Measurements from ENCODE around the gene SUPT3H.

Gene SUPT3H

DNA sequence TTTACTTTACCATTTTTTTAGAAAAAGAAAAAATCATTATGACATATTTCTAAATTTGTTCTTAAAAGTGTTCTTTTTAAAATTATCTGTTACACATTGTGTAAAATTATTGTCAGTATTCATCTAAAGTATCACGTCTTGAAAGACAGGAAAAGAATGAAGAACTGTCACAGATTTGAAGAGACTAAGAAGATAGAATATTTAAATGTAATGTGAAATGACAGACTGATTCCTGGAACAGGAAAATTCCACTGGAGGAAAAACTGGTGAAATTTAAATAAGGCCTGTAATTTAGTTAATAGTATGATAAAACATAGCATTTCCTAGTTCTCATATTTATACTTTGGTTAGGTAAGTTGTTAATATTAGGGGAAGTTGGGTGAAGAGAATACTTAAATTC lies 102.4 kb downstream of the SUPT3H start:
- Histone ChIP-seq H3K36me3 (ENCODE audit: control insufficient read depth, insufficient read depth, low read length) (no peaks in the 10 kb centered on the region), H3K27me3 (ENCODE audit: control insufficient read depth, insufficient read depth, low read length) (no peaks in the 10 kb centered on the region), H3K4me3 (ENCODE audit: low read depth, low read length) (no peak overlapping the region), H3K4me1 (ENCODE audit: control insufficient read depth, insufficient read depth, low read length) (no peaks in the 10 kb centered on the region), H3K9me3 (ENCODE audit: control insufficient read depth, insufficient read depth, low read length) (peaks cover 14% of the 10 kb centered on the region), H3K9ac (ENCODE audit: low read depth, low read length) (no peak overlapping the region)

DNA sequence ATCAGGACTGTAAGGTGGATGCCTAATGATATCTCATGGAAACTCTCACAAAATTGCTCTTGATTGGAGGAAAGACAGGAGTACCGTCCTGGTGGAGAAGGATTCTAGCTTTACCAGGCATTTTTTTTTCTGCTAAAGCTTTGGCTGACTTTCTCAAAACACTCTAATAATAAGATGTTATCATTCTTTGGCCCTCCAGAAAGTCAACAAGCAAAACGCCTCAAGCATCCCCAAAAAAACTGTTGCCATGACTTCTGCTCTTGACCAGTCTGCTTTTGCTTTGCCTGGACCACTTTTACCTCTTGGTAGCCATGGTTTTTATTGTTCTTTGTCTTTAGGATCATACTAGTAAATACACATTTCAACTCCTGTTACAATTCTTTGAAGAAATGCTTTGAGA lies 105.1 kb downstream of the SUPT3H start:
- H3K4me3 ChIP-seq (ENCODE audit: low read depth, low read length): no peak overlapping the region
- H3K9me3 ChIP-seq (ENCODE audit: control insufficient read depth, insufficient read depth, low read length): peaks cover 8% of the 10 kb centered on the region
- no peaks in the 10 kb centered on the region for H3K36me3 ChIP-seq (ENCODE audit: control insufficient read depth, insufficient read depth, low read length)
- H3K27me3 ChIP-seq (ENCODE audit: control insufficient read depth, insufficient read depth, low read length): no peaks in the 10 kb centered on the region
- H3K9ac ChIP-seq (ENCODE audit: low read depth, low read length): no peak overlapping the region
- H3K4me1 ChIP-seq (ENCODE audit: control insufficient read depth, insufficient read depth, low read length): no peaks in the 10 kb centered on the region

DNA sequence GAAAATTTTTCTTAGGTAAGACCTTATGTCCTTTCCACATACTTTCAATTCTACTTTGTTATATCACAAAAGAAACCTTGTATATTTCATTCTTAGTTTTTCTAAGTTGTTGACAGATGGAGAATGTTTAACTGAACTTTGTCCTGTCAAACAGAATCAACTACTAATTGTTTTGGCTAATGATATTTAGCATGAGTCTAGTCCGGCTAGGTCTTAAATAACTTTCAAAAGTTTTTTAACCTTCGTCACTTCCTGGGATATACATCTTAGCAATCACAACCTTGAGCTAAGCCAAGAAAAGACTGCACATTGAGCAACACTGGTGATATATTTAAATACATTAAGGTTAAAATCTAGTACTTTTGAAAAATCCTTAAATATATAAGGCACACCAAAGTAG lies 112.5 kb downstream of the SUPT3H start:
- Histone ChIP-seq H3K27me3 (ENCODE audit: control insufficient read depth, insufficient read depth, low read length) (no peaks in the 10 kb centered on the region), H3K36me3 (ENCODE audit: control insufficient read depth, insufficient read depth, low read length) (no peaks in the 10 kb centered on the region), H3K9ac (ENCODE audit: low read depth, low read length) (no peak overlapping the region), H3K9me3 (ENCODE audit: control insufficient read depth, insufficient read depth, low read length) (no peaks in the 10 kb centered on the region), H3K4me3 (ENCODE audit: low read depth, low read length) (no peak overlapping the region), H3K4me1 (ENCODE audit: control insufficient read depth, insufficient read depth, low read length) (no peaks in the 10 kb centered on the region)

DNA sequence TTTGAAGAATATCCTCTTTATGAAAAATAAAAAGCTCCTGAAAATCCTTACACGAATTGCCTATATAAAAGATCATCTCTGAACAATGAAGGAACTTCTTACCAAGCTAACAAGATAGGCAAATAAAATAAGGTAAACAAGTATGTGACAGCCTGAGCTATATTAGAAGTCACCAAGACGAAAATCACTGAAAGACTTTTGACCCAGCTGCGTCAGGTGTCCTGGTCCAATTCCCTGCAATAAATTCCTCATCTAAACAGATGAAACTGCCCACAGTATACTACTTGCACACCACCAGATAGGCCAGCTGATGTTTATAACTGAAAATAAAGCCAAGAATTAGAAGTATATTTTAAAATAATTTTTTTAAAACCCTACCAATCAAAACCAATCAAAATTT lies 117.0 kb downstream of the SUPT3H start:
- Histone ChIP-seq H3K36me3 (ENCODE audit: control insufficient read depth, insufficient read depth, low read length) (no peaks in the 10 kb centered on the region), H3K9me3 (ENCODE audit: control insufficient read depth, insufficient read depth, low read length) (no peaks in the 10 kb centered on the region), H3K4me3 (ENCODE audit: low read depth, low read length) (no peak overlapping the region), H3K27me3 (ENCODE audit: control insufficient read depth, insufficient read depth, low read length) (no peaks in the 10 kb centered on the region), H3K4me1 (ENCODE audit: control insufficient read depth, insufficient read depth, low read length) (no peaks in the 10 kb centered on the region), H3K9ac (ENCODE audit: low read depth, low read length) (no peak overlapping the region)

GRCh38 chr6:45256697-45257695 lies 120.7 kb downstream of the SUPT3H start:
- H3K36me3 ChIP-seq (ENCODE audit: control insufficient read depth, insufficient read depth, low read length): no peaks in the 10 kb centered on the region
- H3K27me3 ChIP-seq (ENCODE audit: control insufficient read depth, insufficient read depth, low read length): no peaks in the 10 kb centered on the region
- H3K9ac ChIP-seq (ENCODE audit: low read depth, low read length): no peak overlapping the region
- no peaks in the 10 kb centered on the region for H3K9me3 ChIP-seq (ENCODE audit: control insufficient read depth, insufficient read depth, low read length)
- no peaks in the 10 kb centered on the region for H3K4me1 ChIP-seq (ENCODE audit: control insufficient read depth, insufficient read depth, low read length)
- no peak overlapping the region for H3K4me3 ChIP-seq (ENCODE audit: low read depth, low read length)

GRCh38 chr6:45255434-45255833 lies 122.3 kb downstream of the SUPT3H start:
- Histone ChIP-seq H3K36me3 (ENCODE audit: control insufficient read depth, insufficient read depth, low read length) (no peaks in the 10 kb centered on the region), H3K9ac (ENCODE audit: low read depth, low read length) (no peak overlapping the region), H3K4me3 (ENCODE audit: low read depth, low read length) (no peak overlapping the region), H3K4me1 (ENCODE audit: control insufficient read depth, insufficient read depth, low read length) (no peaks in the 10 kb centered on the region), H3K27me3 (ENCODE audit: control insufficient read depth, insufficient read depth, low read length) (no peaks in the 10 kb centered on the region), H3K9me3 (ENCODE audit: control insufficient read depth, insufficient read depth, low read length) (no peaks in the 10 kb centered on the region)

DNA sequence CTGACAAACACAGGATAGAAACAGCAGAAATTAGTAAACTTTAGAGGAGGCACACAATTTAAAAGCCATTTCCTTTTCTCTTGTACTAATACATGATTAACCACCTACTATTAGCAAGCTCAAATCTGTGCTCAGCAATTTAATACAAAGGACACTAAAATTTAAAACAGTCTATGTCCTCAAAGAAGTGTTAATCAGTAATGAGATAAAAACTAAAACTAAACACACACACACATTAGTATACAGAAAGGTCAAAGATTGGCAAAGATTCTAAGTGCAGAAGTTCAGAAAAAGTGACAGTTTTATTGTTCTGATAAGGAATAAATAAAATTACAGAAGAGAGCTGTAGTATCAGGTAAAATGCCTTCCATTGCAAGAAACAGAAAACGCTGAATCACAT lies 123.5 kb downstream of the SUPT3H start:
- no peak overlapping the region for H3K9ac ChIP-seq (ENCODE audit: low read depth, low read length)
- no peaks in the 10 kb centered on the region for H3K27me3 ChIP-seq (ENCODE audit: control insufficient read depth, insufficient read depth, low read length)
- H3K4me3 ChIP-seq (ENCODE audit: low read depth, low read length): no peak overlapping the region
- H3K9me3 ChIP-seq (ENCODE audit: control insufficient read depth, insufficient read depth, low read length): no peaks in the 10 kb centered on the region
- no peaks in the 10 kb centered on the region for H3K36me3 ChIP-seq (ENCODE audit: control insufficient read depth, insufficient read depth, low read length)
- H3K4me1 ChIP-seq (ENCODE audit: control insufficient read depth, insufficient read depth, low read length): no peaks in the 10 kb centered on the region

- no peaks in the 10 kb centered on the region for H3K27me3 ChIP-seq (ENCODE audit: control insufficient read depth, insufficient read depth, low read length)
- no peak overlapping the region for H3K9ac ChIP-seq (ENCODE audit: low read depth, low read length)
- H3K36me3 ChIP-seq (ENCODE audit: control insufficient read depth, insufficient read depth, low read length): no peaks in the 10 kb centered on the region
- H3K4me3 ChIP-seq (ENCODE audit: low read depth, low read length): no peak overlapping the region
- H3K9me3 ChIP-seq (ENCODE audit: control insufficient read depth, insufficient read depth, low read length): no peaks in the 10 kb centered on the region
- H3K4me1 ChIP-seq (ENCODE audit: control insufficient read depth, insufficient read depth, low read length): no peaks in the 10 kb centered on the region
Measured at GRCh38 chr6:45253453-45253852, 124.3 kb downstream of the SUPT3H start.

DNA sequence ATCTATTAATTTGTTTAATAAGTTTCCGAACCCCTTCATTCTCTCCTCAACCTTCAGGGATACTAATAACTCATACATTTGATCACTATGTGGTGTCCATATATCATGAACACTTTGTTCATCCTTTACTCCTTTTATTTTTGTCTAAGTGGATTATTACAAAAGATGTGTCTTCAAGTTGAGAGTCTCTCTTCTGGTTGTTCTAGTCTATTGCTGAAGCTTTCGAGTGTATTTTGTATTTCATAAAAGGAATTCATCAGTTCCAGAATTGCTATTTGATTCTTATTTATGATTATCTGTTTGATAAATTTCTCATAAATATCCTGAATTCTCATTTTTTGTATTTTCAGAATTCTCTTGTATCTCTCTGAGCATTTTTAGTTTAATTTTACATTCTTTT lies 146.1 kb downstream of the SUPT3H start:
- no peaks in the 10 kb centered on the region for H3K9me3 ChIP-seq (ENCODE audit: control insufficient read depth, insufficient read depth, low read length)
- no peaks in the 10 kb centered on the region for H3K36me3 ChIP-seq (ENCODE audit: control insufficient read depth, insufficient read depth, low read length)
- H3K9ac ChIP-seq (ENCODE audit: low read depth, low read length): no peak overlapping the region

DNA sequence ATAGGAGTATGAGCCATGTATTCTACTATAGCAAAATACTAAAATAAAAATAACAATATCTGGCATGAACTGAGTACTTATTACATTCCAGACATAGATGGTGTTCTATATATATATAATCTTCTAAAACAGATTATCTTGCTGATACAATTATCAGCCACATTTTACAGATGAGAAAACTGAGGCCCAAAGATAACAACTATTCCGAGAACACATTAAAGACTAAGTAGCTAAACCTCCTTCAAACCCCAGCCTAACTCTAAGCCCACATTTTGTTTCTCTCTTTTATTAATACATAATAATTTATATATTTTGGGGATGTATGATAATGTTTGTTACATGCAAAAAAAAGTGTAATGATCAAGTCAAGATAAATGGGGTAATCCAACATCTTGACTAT lies 148.3 kb downstream of the SUPT3H start:
- Histone ChIP-seq H3K9ac (ENCODE audit: low read depth, low read length) (no peak overlapping the region), H3K27me3 (ENCODE audit: control insufficient read depth, insufficient read depth, low read length) (no peaks in the 10 kb centered on the region), H3K4me1 (ENCODE audit: control insufficient read depth, insufficient read depth, low read length) (no peaks in the 10 kb centered on the region), H3K9me3 (ENCODE audit: control insufficient read depth, insufficient read depth, low read length) (no peaks in the 10 kb centered on the region), H3K36me3 (ENCODE audit: control insufficient read depth, insufficient read depth, low read length) (no peaks in the 10 kb centered on the region), H3K4me3 (ENCODE audit: low read depth, low read length) (no peak overlapping the region)

More for the DNA sequence above, 146.1 kb downstream of the SUPT3H start:
- H3K4me3 ChIP-seq (ENCODE audit: low read depth, low read length): no peak overlapping the region
- H3K4me1 ChIP-seq (ENCODE audit: control insufficient read depth, insufficient read depth, low read length): no peaks in the 10 kb centered on the region
- H3K27me3 ChIP-seq (ENCODE audit: control insufficient read depth, insufficient read depth, low read length): no peaks in the 10 kb centered on the region

DNA sequence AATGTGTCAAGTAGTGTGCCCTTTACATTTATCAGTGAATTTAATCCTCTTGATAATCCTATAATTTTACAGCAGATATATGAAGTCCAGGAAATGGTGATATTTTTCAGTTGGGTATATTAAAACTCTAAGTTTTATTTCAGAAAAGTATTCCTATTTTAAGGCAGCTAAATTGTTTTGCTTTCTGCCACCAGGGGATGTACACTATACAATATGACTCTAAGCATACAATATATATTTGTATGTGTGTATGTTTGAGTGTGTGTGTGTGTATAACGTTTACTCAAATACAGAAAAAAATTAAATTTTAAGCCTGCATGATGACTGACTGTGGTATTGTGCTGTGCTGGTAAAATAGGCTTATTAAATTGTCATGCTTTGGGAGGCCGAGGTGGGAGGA lies 151.7 kb downstream of the SUPT3H start:
- no peak overlapping the region for H3K9ac ChIP-seq (ENCODE audit: low read depth, low read length)
- no peaks in the 10 kb centered on the region for H3K36me3 ChIP-seq (ENCODE audit: control insufficient read depth, insufficient read depth, low read length)
- H3K4me1 ChIP-seq (ENCODE audit: control insufficient read depth, insufficient read depth, low read length): no peaks in the 10 kb centered on the region
- no peak overlapping the region for H3K4me3 ChIP-seq (ENCODE audit: low read depth, low read length)
- no peaks in the 10 kb centered on the region for H3K9me3 ChIP-seq (ENCODE audit: control insufficient read depth, insufficient read depth, low read length)
- no peaks in the 10 kb centered on the region for H3K27me3 ChIP-seq (ENCODE audit: control insufficient read depth, insufficient read depth, low read length)

DNA sequence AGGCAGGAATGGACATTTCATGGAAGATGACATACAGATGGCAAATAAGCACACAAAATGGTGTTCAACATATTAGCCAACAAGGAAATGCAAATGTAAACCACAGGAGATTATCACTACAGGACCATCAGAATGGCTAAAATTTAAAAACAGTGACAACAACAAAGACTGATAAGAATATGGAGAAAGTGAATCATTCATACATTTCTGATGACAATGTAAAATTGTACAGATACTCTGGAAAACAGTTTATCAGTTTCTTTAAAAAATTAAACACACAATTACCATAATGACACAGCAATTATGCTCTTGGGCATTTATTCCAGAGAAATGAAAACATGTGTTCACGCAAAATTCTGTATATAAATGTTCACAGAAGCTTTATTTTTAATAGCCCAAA lies 155.4 kb downstream of the SUPT3H start:
- Histone ChIP-seq H3K4me3 (ENCODE audit: low read depth, low read length) (no peak overlapping the region), H3K27me3 (ENCODE audit: control insufficient read depth, insufficient read depth, low read length) (no peaks in the 10 kb centered on the region)

More for the DNA sequence above, 155.4 kb downstream of the SUPT3H start:
- Histone ChIP-seq H3K9me3 (ENCODE audit: control insufficient read depth, insufficient read depth, low read length) (no peaks in the 10 kb centered on the region), H3K4me1 (ENCODE audit: control insufficient read depth, insufficient read depth, low read length) (no peaks in the 10 kb centered on the region), H3K9ac (ENCODE audit: low read depth, low read length) (no peak overlapping the region), H3K36me3 (ENCODE audit: control insufficient read depth, insufficient read depth, low read length) (no peaks in the 10 kb centered on the region)

All from iPS-15b (cell line).